GM15510 (cell line): Measurements from ENCODE around the gene ADPRS.

Experiments
- POLR2A ChIP-seq: IDR thresholded peaks from 3 replicates; pipeline ENCODE4 v1.6.1; 2011; ENCODE audit warnings: borderline replicate concordance; ENCODE audit not compliant: insufficient read length; ENCODE audit errors: extremely low read depth

ADPRS gene

GRCh38 chr1:36095760-36096405 is 7.2 kb downstream of the ADPRS start:
- no peak for TF ChIP-seq POLR2A

DNA sequence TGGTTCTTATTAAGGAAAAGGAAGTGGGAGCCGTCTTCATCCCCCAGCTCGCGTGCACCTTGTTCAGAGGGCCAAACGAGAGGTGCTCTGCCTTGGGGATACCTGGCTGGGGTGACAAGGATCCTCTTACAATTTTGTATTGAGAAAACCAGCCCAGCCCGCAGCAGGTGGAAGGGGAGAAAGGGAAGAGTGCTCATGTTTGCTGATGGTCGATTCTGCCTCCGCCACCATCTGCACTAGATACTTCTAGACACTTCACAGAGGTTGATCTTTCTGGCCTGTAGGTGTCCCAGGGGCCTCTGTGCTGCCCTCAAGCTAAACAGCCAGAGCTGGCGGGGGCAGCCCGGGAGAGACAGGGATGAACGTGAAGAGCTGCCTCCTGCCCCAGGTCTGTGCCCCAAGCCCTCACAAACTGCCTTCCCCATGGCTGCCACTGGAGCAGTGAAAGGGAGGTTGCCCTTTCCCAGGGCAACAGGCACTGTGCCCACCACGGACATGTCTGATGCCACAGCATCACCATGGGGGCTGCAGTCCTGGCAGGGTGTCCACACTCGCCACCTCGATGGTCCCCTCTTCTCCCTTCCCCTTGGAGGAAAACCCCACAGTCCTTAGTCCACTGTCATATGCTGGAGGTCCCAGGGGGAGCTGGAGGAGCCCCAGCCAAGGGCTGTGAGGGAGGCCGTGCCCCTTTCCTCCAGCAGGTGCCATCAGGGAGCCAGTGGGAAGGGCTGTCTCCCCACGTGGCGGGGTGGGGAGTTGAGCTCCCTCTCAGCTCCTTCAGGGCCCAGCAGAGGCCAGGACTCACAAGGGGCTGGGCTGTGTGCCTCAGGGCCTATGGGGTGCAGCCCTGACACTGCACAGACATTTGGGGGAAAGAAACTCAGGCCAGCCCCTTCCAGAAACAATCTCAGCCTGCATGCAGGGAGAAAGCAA is 8.1 kb downstream of the ADPRS start:
- TF ChIP-seq POLR2A: no peak

DNA sequence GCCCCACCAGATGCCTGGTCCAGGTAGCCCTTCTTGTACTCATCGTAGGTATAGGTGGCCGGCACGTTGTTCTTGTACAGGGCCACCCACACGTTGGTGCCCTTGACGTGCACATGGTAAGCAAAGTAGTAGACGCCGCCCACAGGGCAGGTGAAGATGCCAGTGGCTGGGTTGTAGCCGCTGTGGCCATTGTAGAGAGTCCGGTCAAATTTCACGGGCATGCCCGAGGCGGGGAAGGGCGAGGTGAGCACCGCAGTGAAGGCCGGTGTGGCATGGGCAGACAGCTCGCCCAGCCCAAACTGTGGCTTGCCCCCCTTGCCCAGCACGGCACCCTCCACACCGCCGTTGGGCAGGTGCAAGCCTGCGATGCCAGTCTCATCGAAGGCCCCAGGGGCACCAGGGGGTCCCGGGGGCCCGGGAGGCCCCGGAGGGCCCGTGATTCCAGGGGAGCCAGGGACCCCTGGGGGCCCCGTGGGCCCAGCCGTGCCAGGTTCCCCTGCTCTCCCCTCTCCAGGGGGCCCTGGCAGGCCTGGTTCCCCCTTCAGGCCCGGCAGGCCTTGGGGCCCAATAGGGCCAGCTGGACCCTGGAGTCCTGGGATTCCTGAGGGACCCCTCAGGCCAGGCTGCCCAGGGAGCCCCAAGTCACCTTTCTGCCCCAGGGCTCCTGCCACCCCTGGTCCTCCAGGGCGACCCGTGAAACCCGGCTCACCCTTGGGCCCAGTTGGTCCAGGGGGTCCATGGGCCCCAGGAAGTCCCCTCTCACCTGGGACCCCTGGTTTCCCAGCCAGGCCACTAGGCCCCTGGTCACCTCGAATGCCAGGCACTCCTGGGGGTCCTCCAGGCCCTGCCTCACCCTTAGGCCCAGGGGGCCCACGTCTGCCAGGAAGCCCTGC is 9.2 kb downstream of the ADPRS start:
- TF ChIP-seq POLR2A: no peak

DNA sequence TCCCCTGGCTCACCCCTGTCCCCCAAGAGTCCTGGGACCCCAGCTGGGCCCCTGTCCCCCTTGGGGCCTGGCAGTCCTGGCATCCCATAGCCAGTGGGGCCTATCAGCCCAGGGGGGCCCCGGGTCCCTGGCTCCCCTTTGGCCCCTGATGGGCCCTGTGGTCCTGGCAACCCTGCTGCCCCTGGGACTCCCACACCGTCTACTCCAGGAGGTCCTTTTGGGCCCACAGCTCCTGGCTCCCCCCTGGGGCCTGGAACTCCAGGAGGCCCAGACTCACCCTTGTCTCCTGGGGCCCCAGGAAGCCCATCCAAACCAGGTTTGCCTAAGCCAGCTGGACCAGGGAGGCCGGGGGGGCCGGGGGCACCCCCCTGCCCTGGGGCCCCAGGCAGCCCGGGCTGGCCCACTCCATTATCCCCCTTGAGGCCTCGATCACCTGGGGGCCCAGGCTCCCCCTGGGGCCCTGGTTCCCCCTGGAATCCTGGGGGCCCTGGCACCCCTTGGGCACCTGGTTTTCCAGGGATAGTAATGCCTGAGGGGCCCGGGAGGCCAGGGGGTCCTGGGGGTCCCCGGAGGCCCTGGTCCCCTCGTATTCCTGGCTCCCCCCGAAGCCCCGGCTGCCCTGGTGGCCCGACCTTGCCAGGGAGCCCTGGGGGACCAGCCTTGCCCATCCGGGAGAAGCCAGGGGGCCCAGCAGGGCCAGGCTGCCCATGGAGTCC is 10.1 kb downstream of the ADPRS start:
- TF ChIP-seq POLR2A: no peak

DNA sequence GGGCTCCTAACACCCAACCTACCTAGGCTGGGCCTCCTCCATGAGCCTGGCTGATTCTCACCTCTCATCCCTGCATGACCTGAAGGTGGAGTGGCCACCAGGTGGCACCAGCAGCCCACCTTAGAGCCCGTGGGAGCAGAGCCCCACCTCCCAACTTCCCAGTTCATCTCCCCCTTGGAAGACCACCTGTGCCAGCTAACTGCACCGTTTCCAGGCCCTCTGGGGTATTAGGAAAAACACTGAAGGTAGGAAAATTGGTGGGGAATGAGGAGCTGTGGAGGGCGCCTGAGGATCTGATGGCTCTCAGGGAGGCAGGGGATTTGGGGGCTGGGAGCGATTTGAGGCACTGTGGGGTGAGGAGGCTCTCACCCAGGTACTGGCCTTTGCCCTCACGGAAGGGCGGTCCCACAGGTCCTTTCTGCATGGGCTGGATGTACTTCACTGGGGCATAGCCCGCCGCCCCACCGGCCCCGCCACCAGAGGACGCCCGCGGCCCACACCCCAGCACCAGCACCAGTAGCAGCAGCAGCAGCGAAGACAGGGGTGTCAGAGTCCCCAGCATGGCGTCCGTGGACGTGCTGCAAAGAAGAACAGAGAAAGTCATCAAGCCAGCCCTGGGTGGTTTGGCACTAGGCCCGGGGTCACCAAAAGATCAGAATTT is 11.1 kb downstream of the ADPRS start:
- TF ChIP-seq POLR2A: no peak

DNA sequence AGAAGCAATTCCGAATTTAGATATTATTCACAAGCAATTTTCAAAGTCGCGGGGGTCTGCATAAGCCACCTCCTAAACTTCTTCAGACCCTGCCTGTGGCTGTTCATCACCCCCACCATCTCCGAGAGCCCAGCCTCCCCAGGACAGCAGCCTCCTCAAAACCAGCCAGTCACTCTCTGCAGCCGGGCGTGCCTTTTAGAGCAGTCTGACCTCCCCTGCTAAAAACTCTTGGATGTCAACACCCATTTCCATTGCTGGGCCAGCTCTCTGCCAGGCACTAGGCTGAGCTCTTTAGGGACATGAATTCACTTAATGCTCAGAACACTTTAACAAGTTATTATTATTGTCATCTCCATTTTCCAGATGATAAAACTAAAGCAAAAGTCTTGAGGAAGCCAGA is 11.7 kb downstream of the ADPRS start:
- no peak for TF ChIP-seq POLR2A

DNA sequence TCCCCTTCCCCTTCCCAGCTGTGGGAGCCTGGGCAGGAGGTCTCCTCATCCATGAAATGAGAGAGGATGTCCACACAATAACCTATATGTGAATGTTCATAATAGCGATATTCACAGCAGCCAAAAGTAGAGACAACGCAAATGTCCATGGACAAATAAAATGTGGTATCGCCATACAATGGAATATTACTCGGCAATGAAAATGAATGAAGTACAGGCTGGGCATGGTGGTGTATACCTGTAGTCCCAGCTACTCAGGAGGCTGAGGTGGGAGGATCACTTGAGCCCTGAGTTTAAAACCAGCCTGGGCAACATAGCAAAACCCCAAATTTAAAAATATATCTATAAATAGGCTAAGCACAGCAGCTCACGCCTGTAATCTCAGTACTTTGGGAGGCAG is 12.9 kb downstream of the ADPRS start:
- no peak for TF ChIP-seq POLR2A

- no peak for TF ChIP-seq POLR2A
Observed at GRCh38 chr1:36106269-36106668, 17.6 kb downstream of the ADPRS start.

GRCh38 chr1:36107394-36107793 is 18.7 kb downstream of the ADPRS start:
- no peak for TF ChIP-seq POLR2A

GRCh38 chr1:36108314-36108713 is 19.6 kb downstream of the ADPRS start:
- no peak for TF ChIP-seq POLR2A

- TF ChIP-seq POLR2A: no peak
Observed at GRCh38 chr1:36109041-36109679, 20.5 kb downstream of the ADPRS start.

GRCh38 chr1:36111151-36111550 is 22.5 kb downstream of the ADPRS start:
- TF ChIP-seq POLR2A: no peak

- TF ChIP-seq POLR2A: no peak
Observed at GRCh38 chr1:36112823-36113222, 24.1 kb downstream of the ADPRS start.
